IgD-negative memory B cell (primary cell): ENCODE data around the gene CNOT8. TPM values are rescaled to one million over a fixed set of nuclear protein-coding genes. Genes with fewer than 3 reads are reported as not detected.

Experiments used
- H3K27ac Mint-ChIP-seq, 3 donors: one replicate each; pipeline ENCODE4 v1.8.0; 2020 to 2022; ENCODE audit warnings: mild to moderate bottlenecking in 3 of 3, mixed read lengths in 3 of 3, moderate library complexity in 1 of 3
- H3K27me3 Mint-ChIP-seq: one replicate; pipeline ENCODE4 v1.8.0; 2021; ENCODE audit warnings: mixed read lengths
- H3K36me3 Mint-ChIP-seq: one replicate; pipeline ENCODE4 v1.8.0; 2020; ENCODE audit warnings: mild to moderate bottlenecking, mixed read lengths
- H3K4me1 Mint-ChIP-seq, 3 donors: one replicate each; pipeline ENCODE4 v1.8.0; 2020 to 2022; ENCODE audit warnings: mixed read lengths in 3 of 3, mild to moderate bottlenecking in 1 of 3
- H3K4me3 Mint-ChIP-seq, 4 donors: one replicate each; pipeline ENCODE4 v1.8.0; 2020 to 2022; ENCODE audit warnings: mild to moderate bottlenecking in 4 of 4, mixed read lengths in 4 of 4, moderate library complexity in 3 of 4
- H3K9me3 Mint-ChIP-seq, 3 donors: one replicate each; pipeline ENCODE4 v1.8.0; 2020 to 2021; ENCODE audit warnings: mixed read lengths in 3 of 3, mild to moderate bottlenecking in 1 of 3
- polyA plus RNA-seq: library from polyadenylated mRNA; unstranded; fragments of 300-500 nt; fragmentation: Illumina TruSeq; gene quantifications from one replicate; pipeline ENCODE4 v1.2.3, GENCODE V29; 2021

CNOT8 gene
- polyA plus RNA-seq, 1 donor from 2014 or later: 143 TPM

GRCh38 chr5:154866841-154867240 lies 8.4 kb downstream of the CNOT8 start:
- peaks cover 7% of the 10 kb centered on the region for H3K36me3 Mint-ChIP-seq
- peaks cover 13 to 27% (median 16%) of the 10 kb centered on the region in 3 donors for H3K4me1 Mint-ChIP-seq
- no peak overlapping the region for H3K4me3 Mint-ChIP-seq
- H3K27me3 Mint-ChIP-seq: no peaks in the 10 kb centered on the region
- H3K9me3 Mint-ChIP-seq: no peaks in the 10 kb centered on the region
- no peak overlapping the region for H3K27ac Mint-ChIP-seq

GRCh38 chr5:154868702-154869101 lies 10.3 kb downstream of the CNOT8 start:
- Mint-ChIP-seq H3K27me3 (no peaks in the 10 kb centered on the region), H3K36me3 (peaks cover 12% of the 10 kb centered on the region), H3K4me1 (peaks cover 5 to 15% (median 6%) of the 10 kb centered on the region in 3 donors), H3K9me3 (no peaks in the 10 kb centered on the region), H3K4me3 (no peak overlapping the region), H3K27ac (peak overlapping the region in 1 of 3 donors; percentile 77)

DNA sequence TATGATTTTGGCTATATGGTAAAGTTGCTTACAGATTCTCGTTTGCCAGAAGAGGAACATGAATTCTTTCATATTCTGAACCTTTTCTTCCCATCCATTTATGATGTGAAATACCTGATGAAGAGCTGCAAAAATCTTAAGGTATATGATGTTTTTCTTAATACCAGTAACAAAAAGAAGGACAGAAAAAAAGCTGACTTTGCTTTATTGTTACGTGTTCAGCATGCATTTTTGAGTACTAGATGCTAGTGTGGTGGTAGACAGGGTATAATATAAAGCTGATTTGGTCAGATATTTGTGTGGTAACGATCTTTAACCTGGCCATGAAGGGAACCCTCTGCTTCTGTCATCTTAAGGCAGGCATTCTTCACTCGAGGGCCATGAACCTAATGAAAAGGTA lies 13.3 kb downstream of the CNOT8 start:
- Mint-ChIP-seq H3K4me3 (no peak overlapping the region), H3K27me3 (no peaks in the 10 kb centered on the region), H3K4me1 (peaks cover 0 to 2% (median 2%) of the 10 kb centered on the region in 3 donors), H3K36me3 (peaks cover 17% of the 10 kb centered on the region), H3K27ac (no peak overlapping the region), H3K9me3 (no peaks in the 10 kb centered on the region)

GRCh38 chr5:154873791-154874331 lies 15.4 kb downstream of the CNOT8 start:
- H3K9me3 Mint-ChIP-seq: peaks cover 2 to 5% (median 2%) of the 10 kb centered on the region in 3 donors
- H3K4me3 Mint-ChIP-seq: no peak overlapping the region
- H3K4me1 Mint-ChIP-seq: peaks cover 0 to 2% (median 0%) of the 10 kb centered on the region in 3 donors
- peaks cover 26% of the 10 kb centered on the region for H3K36me3 Mint-ChIP-seq
- no peaks in the 10 kb centered on the region for H3K27me3 Mint-ChIP-seq
- H3K27ac Mint-ChIP-seq: no peak overlapping the region

DNA sequence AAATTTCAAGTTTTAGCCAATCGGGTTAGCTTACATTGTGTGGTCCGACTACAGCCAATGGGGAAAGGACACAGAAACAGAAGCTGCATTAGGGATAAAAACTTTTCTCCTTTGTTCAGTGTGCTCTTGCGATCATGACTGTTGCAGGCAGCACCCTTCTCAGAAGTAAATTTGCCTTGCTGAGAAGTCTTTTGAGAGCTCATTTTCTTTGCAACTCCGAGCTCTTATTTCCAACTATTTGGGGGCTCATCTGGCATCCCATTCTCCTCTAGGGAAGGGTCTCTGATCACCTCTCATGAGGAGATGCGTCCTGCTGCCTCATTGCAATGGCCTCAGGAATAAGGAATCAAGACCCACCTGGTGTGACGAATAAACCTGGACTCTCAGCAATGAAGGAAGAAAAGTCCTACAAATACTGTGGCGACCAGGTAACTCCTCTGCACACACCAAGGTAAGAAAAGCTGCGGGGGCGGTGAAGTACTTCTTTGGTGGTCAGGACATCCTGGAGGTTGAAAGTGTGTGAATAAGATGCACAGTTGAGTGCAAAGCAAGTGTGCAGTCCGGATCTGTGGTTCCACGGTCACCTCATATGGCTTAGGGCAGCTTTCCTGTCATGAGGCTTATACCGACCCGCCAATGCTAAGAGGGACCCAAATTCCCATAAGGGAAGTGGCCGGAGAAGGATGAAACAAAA lies 20.4 kb downstream of the CNOT8 start:
- Mint-ChIP-seq H3K27ac (no peak overlapping the region), H3K4me3 (no peak overlapping the region), H3K36me3 (peaks cover 23% of the 10 kb centered on the region), H3K4me1 (peaks cover 0 to 5% (median 0%) of the 10 kb centered on the region in 3 donors), H3K27me3 (no peaks in the 10 kb centered on the region), H3K9me3 (peaks cover 6 to 14% (median 6%) of the 10 kb centered on the region in 3 donors)

GRCh38 chr5:154881986-154882385 lies 23.6 kb downstream of the CNOT8 start:
- no peak overlapping the region for H3K4me3 Mint-ChIP-seq
- peaks cover 17% of the 10 kb centered on the region for H3K36me3 Mint-ChIP-seq
- peaks cover 6 to 30% (median 12%) of the 10 kb centered on the region in 3 donors for H3K9me3 Mint-ChIP-seq
- H3K4me1 Mint-ChIP-seq: peaks cover 0 to 3% (median 0%) of the 10 kb centered on the region in 3 donors
- H3K27me3 Mint-ChIP-seq: no peaks in the 10 kb centered on the region
- no peak overlapping the region for H3K27ac Mint-ChIP-seq

DNA sequence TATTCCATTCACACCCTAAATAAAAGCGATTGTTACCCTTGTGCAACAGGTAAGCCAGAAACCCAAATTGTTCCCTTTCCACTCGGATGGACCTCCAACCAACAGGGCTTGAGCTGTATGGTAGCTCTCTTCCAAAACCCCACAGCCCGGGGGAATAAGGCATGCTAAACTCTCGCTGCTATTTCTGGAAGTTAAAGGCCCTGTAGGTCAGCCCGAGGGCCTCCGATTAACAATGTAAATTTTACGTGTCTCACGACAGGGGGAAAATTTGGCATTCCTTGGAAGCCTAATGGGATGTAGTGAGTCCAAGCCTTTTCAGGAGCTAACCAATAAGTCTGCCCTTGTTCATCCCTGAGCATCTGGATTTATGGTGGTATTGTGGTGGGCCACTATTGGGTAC lies 26.0 kb downstream of the CNOT8 start:
- no peaks in the 10 kb centered on the region for H3K27me3 Mint-ChIP-seq
- H3K27ac Mint-ChIP-seq: no peak overlapping the region
- H3K9me3 Mint-ChIP-seq: peaks cover 2 to 26% (median 6%) of the 10 kb centered on the region in 3 donors
- peaks cover 0 to 3% (median 0%) of the 10 kb centered on the region in 3 donors for H3K4me1 Mint-ChIP-seq
- H3K36me3 Mint-ChIP-seq: peaks cover 26% of the 10 kb centered on the region
- no peak overlapping the region for H3K4me3 Mint-ChIP-seq

DNA sequence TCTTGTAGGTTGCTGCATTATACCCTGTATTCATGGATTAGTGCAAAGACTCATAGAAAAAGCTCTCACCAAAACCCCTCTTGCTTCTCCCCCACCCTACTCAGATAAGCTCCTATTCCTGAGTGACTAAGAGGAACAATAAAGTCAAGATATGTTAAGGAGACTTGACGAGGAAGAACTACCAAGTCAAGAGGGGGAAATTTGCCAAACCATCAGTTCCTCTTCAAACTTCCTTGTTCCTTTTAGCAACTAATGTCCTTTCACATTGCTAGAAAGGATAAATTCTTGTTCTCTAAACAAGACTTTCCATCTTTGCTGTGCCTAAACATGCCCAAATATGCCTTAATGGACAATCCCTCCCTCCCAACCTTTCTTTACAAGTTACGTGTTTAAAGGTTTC lies 27.0 kb downstream of the CNOT8 start:
- H3K9me3 Mint-ChIP-seq: peaks cover 2 to 22% (median 6%) of the 10 kb centered on the region in 3 donors
- no peak overlapping the region for H3K4me3 Mint-ChIP-seq
- no peaks in the 10 kb centered on the region for H3K4me1 Mint-ChIP-seq
- H3K27ac Mint-ChIP-seq: no peak overlapping the region
- H3K36me3 Mint-ChIP-seq: peaks cover 25% of the 10 kb centered on the region
- no peaks in the 10 kb centered on the region for H3K27me3 Mint-ChIP-seq

GRCh38 chr5:154892369-154892771 lies 33.9 kb downstream of the CNOT8 start:
- H3K27me3 Mint-ChIP-seq: no peaks in the 10 kb centered on the region
- H3K4me3 Mint-ChIP-seq: no peak overlapping the region
- no peaks in the 10 kb centered on the region for H3K4me1 Mint-ChIP-seq
- peaks cover 0 to 2% (median 0%) of the 10 kb centered on the region in 3 donors for H3K9me3 Mint-ChIP-seq
- peaks cover 22% of the 10 kb centered on the region for H3K36me3 Mint-ChIP-seq
- H3K27ac Mint-ChIP-seq: no peak overlapping the region

GRCh38 chr5:154893381-154893780 lies 35.0 kb downstream of the CNOT8 start:
- Mint-ChIP-seq H3K4me1 (no peaks in the 10 kb centered on the region), H3K4me3 (no peak overlapping the region), H3K27ac (no peak overlapping the region), H3K9me3 (no peaks in the 10 kb centered on the region), H3K36me3 (peaks cover 14% of the 10 kb centered on the region), H3K27me3 (no peaks in the 10 kb centered on the region)

DNA sequence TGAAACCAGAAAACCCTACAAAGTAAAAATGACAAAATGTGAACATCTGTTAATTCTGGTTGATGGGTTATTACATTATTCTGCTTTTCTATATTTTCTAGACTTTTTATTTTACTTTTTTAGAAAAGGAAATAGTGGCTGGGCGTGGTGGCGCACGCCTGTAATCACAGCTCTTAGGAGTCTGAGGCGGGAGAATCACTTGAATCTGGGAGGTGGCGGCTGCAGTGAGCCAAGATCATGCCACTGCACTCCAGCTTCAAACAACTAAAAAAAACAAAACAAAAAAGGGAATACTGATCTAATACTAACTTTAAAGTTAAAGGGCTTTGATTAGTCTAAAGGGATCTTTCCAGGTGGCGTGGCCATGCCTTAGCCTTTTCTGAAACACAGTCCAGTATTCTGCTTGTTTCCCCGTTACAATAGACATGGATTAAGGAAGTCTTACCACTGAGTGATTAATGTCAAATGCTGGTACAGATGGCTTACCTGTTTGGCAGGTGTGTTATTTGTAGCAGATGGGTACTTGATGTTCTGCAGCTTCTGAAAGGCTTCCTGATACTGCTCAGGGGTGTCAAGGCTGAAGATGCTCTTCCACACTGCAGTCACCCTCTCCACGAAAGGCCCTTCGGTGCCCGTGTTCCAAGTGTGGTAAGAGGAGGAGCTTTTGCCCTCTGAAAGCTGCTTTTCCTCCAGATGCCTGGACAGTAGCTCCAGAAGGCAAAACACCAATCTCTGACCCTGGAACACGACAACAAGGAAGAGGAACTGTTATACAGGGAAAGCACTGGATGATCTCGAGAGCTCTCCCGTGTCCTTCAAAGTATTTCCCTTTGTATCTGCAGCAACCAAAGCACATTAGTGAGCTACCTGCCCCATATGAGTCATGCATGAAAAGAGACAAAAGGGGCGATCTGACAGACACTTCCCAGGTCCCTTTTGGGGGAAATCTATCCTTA lies 37.5 kb downstream of the CNOT8 start:
- Mint-ChIP-seq H3K27me3 (no peaks in the 10 kb centered on the region), H3K9me3 (no peaks in the 10 kb centered on the region), H3K4me1 (no peaks in the 10 kb centered on the region), H3K27ac (no peak overlapping the region), H3K36me3 (peaks cover 9% of the 10 kb centered on the region), H3K4me3 (no peak overlapping the region)

GRCh38 chr5:154896562-154897165 lies 38.2 kb downstream of the CNOT8 start:
- Mint-ChIP-seq H3K4me1 (no peaks in the 10 kb centered on the region), H3K9me3 (no peaks in the 10 kb centered on the region), H3K4me3 (no peak overlapping the region), H3K27me3 (no peaks in the 10 kb centered on the region), H3K27ac (no peak overlapping the region), H3K36me3 (peaks cover 11% of the 10 kb centered on the region)

GRCh38 chr5:154898210-154898609 lies 39.8 kb downstream of the CNOT8 start:
- no peak overlapping the region for H3K4me3 Mint-ChIP-seq
- no peaks in the 10 kb centered on the region for H3K9me3 Mint-ChIP-seq
- no peaks in the 10 kb centered on the region for H3K4me1 Mint-ChIP-seq
- peaks cover 11% of the 10 kb centered on the region for H3K36me3 Mint-ChIP-seq
- H3K27ac Mint-ChIP-seq: no peak overlapping the region
- H3K27me3 Mint-ChIP-seq: no peaks in the 10 kb centered on the region

- Mint-ChIP-seq H3K27ac (no peak overlapping the region), H3K36me3 (peaks cover 6% of the 10 kb centered on the region)
These were observed 40.9 kb downstream of the CNOT8 start for GRCh38 chr5:154899151-154899816.

More at GRCh38 chr5:154899151-154899816, 40.9 kb downstream of the CNOT8 start:
- H3K4me3 Mint-ChIP-seq: no peak overlapping the region
- no peaks in the 10 kb centered on the region for H3K9me3 Mint-ChIP-seq
- H3K4me1 Mint-ChIP-seq: no peaks in the 10 kb centered on the region
- no peaks in the 10 kb centered on the region for H3K27me3 Mint-ChIP-seq
